ENCODE data around the gene ZNF438.

- TF ChIP-seq SP1 (IDR thresholded peaks at IDR 0.05) (no peak), NFRKB (IDR thresholded peaks at IDR 0.05) (no peak), HDGF (IDR thresholded peaks at IDR 0.05; ENCODE audit: borderline replicate concordance) (no peak), FOXK2 (IDR thresholded peaks at IDR 0.05) (no peak), TARDBP (IDR thresholded peaks at IDR 0.05) (no peak), ARNT (IDR thresholded peaks at IDR 0.05) (no peak)
These were observed 56.8 kb downstream of the ZNF438 start for GRCh38 chr10:30974773-30975415.
